ENCODE measurements around the gene NR3C1.

DNA sequence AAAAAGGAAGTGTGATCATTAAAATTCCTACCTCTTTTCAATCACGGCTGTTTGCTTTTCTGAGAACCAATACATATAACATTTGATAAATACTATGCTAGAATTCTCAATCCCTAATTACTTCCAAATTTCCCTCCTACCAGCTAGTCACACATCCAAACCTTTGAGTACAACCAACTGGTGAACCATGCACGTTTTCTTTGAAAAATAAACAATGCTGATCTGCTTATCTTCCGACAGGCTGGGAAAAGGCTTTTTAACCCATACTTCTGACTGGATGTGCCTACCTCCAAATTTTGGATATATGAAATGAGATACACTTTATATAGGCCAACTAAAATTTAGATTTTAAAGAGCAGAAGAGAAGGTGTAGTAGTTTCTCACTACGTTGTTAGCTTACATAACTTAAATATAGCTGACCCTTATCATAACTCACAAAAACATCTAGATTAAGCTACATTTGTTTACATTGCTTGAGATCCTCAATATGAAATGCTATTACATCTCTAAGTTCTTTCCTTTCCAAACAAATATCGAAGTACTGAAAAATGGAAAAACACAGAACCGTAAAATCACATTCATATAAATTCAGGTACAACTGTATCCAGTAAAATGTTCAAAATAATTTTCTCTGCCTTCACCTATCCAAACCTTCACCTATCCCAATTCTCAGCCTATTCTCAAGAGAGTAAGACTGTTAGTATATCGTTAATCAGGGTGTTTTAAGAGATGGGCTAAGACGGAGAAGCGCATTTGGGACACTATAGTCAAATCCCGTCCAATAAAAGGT is 2.1 kb downstream of the NR3C1 start:
- TF ChIP-seq, protein P1, sequence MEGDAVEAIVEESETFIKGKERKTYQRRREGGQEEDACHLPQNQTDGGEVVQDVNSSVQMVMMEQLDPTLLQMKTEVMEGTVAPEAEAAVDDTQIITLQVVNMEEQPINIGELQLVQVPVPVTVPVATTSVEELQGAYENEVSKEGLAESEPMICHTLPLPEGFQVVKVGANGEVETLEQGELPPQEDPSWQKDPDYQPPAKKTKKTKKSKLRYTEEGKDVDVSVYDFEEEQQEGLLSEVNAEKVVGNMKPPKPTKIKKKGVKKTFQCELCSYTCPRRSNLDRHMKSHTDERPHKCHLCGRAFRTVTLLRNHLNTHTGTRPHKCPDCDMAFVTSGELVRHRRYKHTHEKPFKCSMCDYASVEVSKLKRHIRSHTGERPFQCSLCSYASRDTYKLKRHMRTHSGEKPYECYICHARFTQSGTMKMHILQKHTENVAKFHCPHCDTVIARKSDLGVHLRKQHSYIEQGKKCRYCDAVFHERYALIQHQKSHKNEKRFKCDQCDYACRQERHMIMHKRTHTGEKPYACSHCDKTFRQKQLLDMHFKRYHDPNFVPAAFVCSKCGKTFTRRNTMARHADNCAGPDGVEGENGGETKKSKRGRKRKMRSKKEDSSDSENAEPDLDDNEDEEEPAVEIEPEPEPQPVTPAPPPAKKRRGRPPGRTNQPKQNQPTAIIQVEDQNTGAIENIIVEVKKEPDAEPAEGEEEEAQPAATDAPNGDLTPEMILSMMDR (IDR thresholded peaks at IDR 0.05) = no peak
- TF ChIP-seq ZFX (IDR thresholded peaks at IDR 0.05; ENCODE audit: borderline replicate concordance) = no peak

Measured in 22Rv1 (cell line).